ENCODE results near the gene SERPINA10. TPM values are rescaled to one million over a fixed set of nuclear protein-coding genes. Genes with fewer than 3 reads are reported as not detected.

SERPINA10 gene
- total and polyA plus RNA-seq, 2 of the 13 experiments (the other 11 are each of a cell fraction or from before 2014, with no cell fraction given), result 20.1 to 20.2 TPM

- peak; percentile 42; the same call in 1 of the 2 replicates for TF ChIP-seq AHDC1 (CRISPR knock-in tag; IDR thresholded peaks at IDR 0.05; ENCODE audit: borderline replicate concordance)
- no peak for TF ChIP-seq ZNF576 (CRISPR knock-in tag; IDR thresholded peaks at IDR 0.05)
- no peak for TF ChIP-seq SMC3 (IDR thresholded peaks at IDR 0.05; ENCODE audit: low read length)
- no peak for TF ChIP-seq GABPA (IDR thresholded peaks at IDR 0.05; ENCODE audit: low read depth, low read length)
- TF ChIP-seq GABPA (CRISPR knock-in tag; IDR thresholded peaks at IDR 0.05; ENCODE audit: low read depth), result no peak
- no peak for TF ChIP-seq USF2 (IDR thresholded peaks at IDR 0.05; ENCODE audit: low read depth, low read length)
- TF ChIP-seq USF2 (CRISPR knock-in tag; IDR thresholded peaks at IDR 0.05; ENCODE audit: borderline replicate concordance), result no peak
- no peak for TF ChIP-seq MTA3 (CRISPR knock-in tag; IDR thresholded peaks at IDR 0.05)
- TF ChIP-seq SPEN (CRISPR knock-in tag; IDR thresholded peaks at IDR 0.05; ENCODE audit: low read depth), result no peak
- no peak for TF ChIP-seq PHB2 (IDR thresholded peaks at IDR 0.05; ENCODE audit: partially characterized antibody)
- no peak for TF ChIP-seq ISL2 (CRISPR knock-in tag; IDR thresholded peaks at IDR 0.05)
- no peak for TF ChIP-seq STAT5B (CRISPR knock-in tag; IDR thresholded peaks at IDR 0.05)
- TF ChIP-seq ZSCAN5A (CRISPR knock-in tag; IDR thresholded peaks at IDR 0.05; ENCODE audit: borderline replicate concordance), result peak; percentile 59; the same call in 1 of the 2 replicates
- no peak for TF ChIP-seq BATF2 (CRISPR knock-in tag; IDR thresholded peaks at IDR 0.05)
- TF ChIP-seq ZNF143 (CRISPR knock-in tag; IDR thresholded peaks at IDR 0.05), result no peak
- TF ChIP-seq ZBTB1 (CRISPR knock-in tag; IDR thresholded peaks at IDR 0.05; ENCODE audit: borderline replicate concordance), result no peak
- TF ChIP-seq SOX6 (IDR thresholded peaks at IDR 0.05), result no peak
- no peak for TF ChIP-seq SOX6 (CRISPR knock-in tag; IDR thresholded peaks at IDR 0.05)
- no peak for TF ChIP-seq MEIS1 (CRISPR knock-in tag; IDR thresholded peaks at IDR 0.05; ENCODE audit: borderline replicate concordance)
- TF ChIP-seq GATAD1 (CRISPR knock-in tag; IDR thresholded peaks at IDR 0.05), result no peak
These were observed 2.5 kb upstream of the SERPINA10 start (continued) for GRCh38 chr14:94295360-94296180.

All from HepG2 (cell line).